H9 (cell line): Measurements from ENCODE around the gene STX2. TPM values are rescaled to one million over a fixed set of nuclear protein-coding genes. Genes with fewer than 3 reads are reported as not detected.

Source experiments
- DNase-seq: peaks from one replicate; pipeline ENCODE4 v3.0.0-alpha.2; 2017
- H2AFZ ChIP-seq: one replicate; pipeline ENCODE4 v1.6.1; 2013; ENCODE audit warnings: mild to moderate bottlenecking, low read length, control low read depth, moderate library complexity
- H2AK5ac ChIP-seq: 2 replicates; pipeline ENCODE4 v1.6.1; 2013; ENCODE audit warnings: low read length, control low read depth, mixed read lengths; ENCODE audit not compliant: insufficient read length
- H2BK120ac ChIP-seq: one replicate; pipeline ENCODE4 v1.6.1; 2013; ENCODE audit warnings: low read depth, mild to moderate bottlenecking, low read length, control low read depth, inconsistent platforms; ENCODE audit not compliant: poor library complexity, severe bottlenecking
- H2BK12ac ChIP-seq: 2 replicates; pipeline ENCODE4 v1.6.1; 2013; ENCODE audit warnings: low read length, control low read depth, mixed read lengths, low read depth; ENCODE audit not compliant: insufficient read length
- H2BK15ac ChIP-seq: 2 replicates; pipeline ENCODE4 v1.6.1; 2013; ENCODE audit warnings: low read depth, low read length, control low read depth
- H2BK20ac ChIP-seq: one replicate; pipeline ENCODE4 v1.6.1; 2013; ENCODE audit warnings: low read depth, mild to moderate bottlenecking, low read length, control low read depth, inconsistent platforms; ENCODE audit not compliant: poor library complexity, severe bottlenecking
- H2BK5ac ChIP-seq: 2 replicates; pipeline ENCODE4 v1.6.1; 2013; ENCODE audit warnings: low read length, control low read depth, mixed read lengths; ENCODE audit not compliant: insufficient read length
- H3K14ac ChIP-seq: 2 replicates; pipeline ENCODE4 v1.6.1; 2013; ENCODE audit warnings: low read length, control low read depth; ENCODE audit not compliant: insufficient read depth
- H3K18ac ChIP-seq: 2 replicates; pipeline ENCODE4 v1.6.1; 2013; ENCODE audit warnings: low read depth, mild to moderate bottlenecking, mixed read lengths, low read length, control low read depth; ENCODE audit not compliant: insufficient read length
- H3K23ac ChIP-seq: 2 replicates; pipeline ENCODE4 v1.6.1; 2013; ENCODE audit warnings: low read length, control low read depth, mixed read lengths, low read depth; ENCODE audit not compliant: insufficient read length
- H3K23me2 ChIP-seq: 2 replicates; pipeline ENCODE4 v1.6.1; 2013; ENCODE audit warnings: low read depth, mild to moderate bottlenecking, mixed read lengths, low read length, control low read depth; ENCODE audit not compliant: insufficient read length, poor library complexity, severe bottlenecking
- H3K27ac ChIP-seq: 2 replicates; pipeline ENCODE4 v1.5.1; 2013; ENCODE audit warnings: low read length, control low read depth, mixed read lengths, low read depth; ENCODE audit not compliant: insufficient read length
- H3K27me3 ChIP-seq: 2 replicates; pipeline ENCODE4 v1.6.1; 2013; ENCODE audit warnings: low read length, control low read depth, inconsistent platforms; ENCODE audit not compliant: insufficient read depth
- H3K4ac ChIP-seq: 2 replicates; pipeline ENCODE4 v1.6.1; 2013; ENCODE audit warnings: low read depth, mild to moderate bottlenecking, control low read depth, inconsistent platforms, low read length, moderate library complexity
- H3K4me1 ChIP-seq: 2 replicates; pipeline ENCODE4 v1.6.1; 2013; ENCODE audit warnings: low read length, control low read depth, inconsistent platforms; ENCODE audit not compliant: insufficient read depth
- H3K4me2 ChIP-seq: 2 replicates; pipeline ENCODE4 v1.6.1; 2013; ENCODE audit warnings: low read length, control low read depth, mixed read lengths; ENCODE audit not compliant: insufficient read length, insufficient read depth
- H3K56ac ChIP-seq: 2 replicates; pipeline ENCODE4 v1.6.1; 2013; ENCODE audit warnings: low read depth, mild to moderate bottlenecking, mixed read lengths, low read length, control low read depth; ENCODE audit not compliant: insufficient read length
- H3K79me1 ChIP-seq: 2 replicates; pipeline ENCODE4 v1.6.1; 2013; ENCODE audit warnings: low read depth, mild to moderate bottlenecking, moderate library complexity, low read length, control low read depth, inconsistent platforms; ENCODE audit not compliant: insufficient read depth, poor library complexity, severe bottlenecking
- H3K79me2 ChIP-seq: 2 replicates; pipeline ENCODE4 v1.6.1; 2013; ENCODE audit warnings: low read length, control low read depth, inconsistent platforms; ENCODE audit not compliant: insufficient read depth
- H3K9ac ChIP-seq: 2 replicates; pipeline ENCODE4 v1.6.1; 2013; ENCODE audit warnings: low read length, control low read depth, mixed read lengths; ENCODE audit not compliant: insufficient read length; ENCODE audit errors: extremely low read depth
- H3K9me3 ChIP-seq: one replicate; pipeline ENCODE4 v1.6.1; 2013; ENCODE audit warnings: low read depth, low read length, inconsistent platforms; ENCODE audit not compliant: control insufficient read depth
- H3T11ph ChIP-seq: one replicate; pipeline ENCODE4 v1.6.1; 2013; ENCODE audit warnings: mild to moderate bottlenecking, low read length, control low read depth, inconsistent platforms
- H4K20me1 ChIP-seq: one replicate; pipeline ENCODE4 v1.6.1; 2013; ENCODE audit not compliant: control insufficient read depth, insufficient read length, insufficient read depth
- H4K5ac ChIP-seq: 2 replicates; pipeline ENCODE4 v1.6.1; 2013; ENCODE audit warnings: low read depth, mild to moderate bottlenecking, mixed read lengths, low read length, control low read depth; ENCODE audit not compliant: insufficient read length
- H4K8ac ChIP-seq: replicated peaks from 2 replicates; pipeline ENCODE4 v1.6.1; 2013; ENCODE audit warnings: low read length, control low read depth, mixed read lengths, low read depth; ENCODE audit not compliant: insufficient read length
- H4K91ac ChIP-seq: 2 replicates; pipeline ENCODE4 v1.6.1; 2013; ENCODE audit warnings: low read depth, mild to moderate bottlenecking, moderate library complexity, mixed read lengths, low read length, control low read depth; ENCODE audit not compliant: insufficient read length
- H3K27ac Mint-ChIP-seq, 3 experiments: 2 replicates in 2 of 3; 3 replicates in 1 of 3; pipeline ENCODE4 v1.8.0; 2020 to 2021; ENCODE audit warnings: mixed read lengths in 3 of 3, mild to moderate bottlenecking in 1 of 3, moderate library complexity in 1 of 3
- H3K27me3 Mint-ChIP-seq: 2 replicates; pipeline ENCODE4 v1.8.0; 2021; ENCODE audit warnings: low read depth, mild to moderate bottlenecking, moderate library complexity, mixed read lengths
- H3K36me3 Mint-ChIP-seq, 3 experiments: 2 replicates in 2 of 3; 3 replicates in 1 of 3; pipeline ENCODE4 v1.8.0; 2020 to 2021; ENCODE audit warnings: low read depth in 3 of 3, mixed read lengths in 3 of 3; ENCODE audit not compliant: insufficient read depth in 1 of 3
- H3K4me1 Mint-ChIP-seq, 2 experiments: 2 replicates each; pipeline ENCODE4 v1.8.0; 2020; ENCODE audit warnings: mixed read lengths in 2 of 2
- H3K4me3 Mint-ChIP-seq, 2 experiments: 2 replicates in 1 of 2; 3 replicates in 1 of 2; pipeline ENCODE4 v1.8.0; 2020 to 2021; ENCODE audit warnings: mild to moderate bottlenecking in 2 of 2, mixed read lengths in 2 of 2, moderate library complexity in 1 of 2
- H3K9me3 Mint-ChIP-seq, 2 experiments: 2 replicates in 1 of 2; 3 replicates in 1 of 2; pipeline ENCODE4 v1.8.0; 2020; ENCODE audit warnings: mild to moderate bottlenecking in 2 of 2, mixed read lengths in 2 of 2, moderate library complexity in 1 of 2
- WGBS: extraction: QIAGEN DNeasy Blood & Tissue Kit; methylation state at CpG from one replicate; pipeline ENCODE4 v1.1.7; 2013; ENCODE audit warnings: missing lambda C conversion rate, low lambda C conversion rate, mixed read lengths; ENCODE audit not compliant: insufficient read length; ENCODE audit errors: extremely low coverage; 5-methylcytosine and 5-hydroxymethylcytosine counted together
- total RNA-seq: library from RNA; stranded (reverse); gene quantifications from 2 replicates; pipeline ENCODE4 v1.2.1, GENCODE V29; 2021
- TF ChIP-seq, protein P1 (sequence below): fragments of 200-600 bp; sonication (generic); conservative IDR thresholded peaks from 3 replicates; pipeline ENCODE4 v1.8.0; 2021; ENCODE audit warnings: antibody characterized with exemption, mild to moderate bottlenecking

STX2 gene
- total RNA-seq, 1 experiment from 2014 or later: 19.4 TPM

DNA sequence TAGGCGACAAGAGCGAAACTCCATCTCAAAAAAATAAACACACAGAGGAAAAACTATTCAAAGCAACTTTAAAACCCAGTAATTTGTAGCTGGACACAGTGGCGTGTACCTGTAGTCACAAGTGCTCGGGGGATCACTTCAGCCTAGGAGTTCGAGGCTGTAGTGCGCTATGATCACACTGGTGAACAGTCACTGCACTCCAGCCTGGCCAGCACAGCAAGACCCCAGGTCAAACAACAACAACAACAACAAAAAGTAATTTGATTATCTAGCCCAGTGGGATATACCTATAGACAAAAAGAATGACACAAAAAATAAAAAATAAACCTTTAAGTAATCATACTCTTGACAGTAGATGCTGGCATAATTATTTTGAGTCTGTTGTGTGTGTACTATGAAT, 29.3 kb downstream of the STX2 start:
- H3K36me3 Mint-ChIP-seq: peaks cover 28 to 63% (median 56%) of the 10 kb centered on the region in 3 experiments
- Histone ChIP-seq H3K23ac (no peak overlapping the region), H4K5ac (no peak overlapping the region), H3K4ac (no peak overlapping the region), H2BK15ac (no peak overlapping the region), H2BK120ac (no peak overlapping the region), H3K9ac (no peak overlapping the region), H2AK5ac (no peak overlapping the region), H3K56ac (no peak overlapping the region), H3K4me2 (no peak overlapping the region), H3K9me3 (no peaks in the 10 kb centered on the region), H3T11ph (no peak overlapping the region), H3K27me3 (no peaks in the 10 kb centered on the region), H3K27ac (no peak overlapping the region), H4K20me1 (no peaks in the 10 kb centered on the region), H2BK12ac (no peak overlapping the region), H3K23me2 (no peaks in the 10 kb centered on the region), H3K79me2 (no peaks in the 10 kb centered on the region), H4K8ac (no peak overlapping the region), H4K91ac (no peak overlapping the region), H3K79me1 (no peaks in the 10 kb centered on the region), H3K4me1 (peaks cover 3% of the 10 kb centered on the region; the same call in 1 of the 2 replicates), H3K18ac (no peak overlapping the region), H2AFZ (no peak overlapping the region), H2BK5ac (no peak overlapping the region), H3K14ac (no peak overlapping the region), H2BK20ac (no peak overlapping the region)
- no peak for DNase-seq
- no peak overlapping the region for H3K4me3 Mint-ChIP-seq
- peaks cover 20 to 29% of the 10 kb centered on the region in 2 experiments for H3K4me1 Mint-ChIP-seq
- WGBS: no CpG with 5 or more reads among the region's 6 CpGs
- no peaks in the 10 kb centered on the region for H3K27me3 Mint-ChIP-seq
- no peaks in the 10 kb centered on the region for H3K9me3 Mint-ChIP-seq
- no peak overlapping the region for H3K27ac Mint-ChIP-seq
- TF ChIP-seq, protein P1, sequence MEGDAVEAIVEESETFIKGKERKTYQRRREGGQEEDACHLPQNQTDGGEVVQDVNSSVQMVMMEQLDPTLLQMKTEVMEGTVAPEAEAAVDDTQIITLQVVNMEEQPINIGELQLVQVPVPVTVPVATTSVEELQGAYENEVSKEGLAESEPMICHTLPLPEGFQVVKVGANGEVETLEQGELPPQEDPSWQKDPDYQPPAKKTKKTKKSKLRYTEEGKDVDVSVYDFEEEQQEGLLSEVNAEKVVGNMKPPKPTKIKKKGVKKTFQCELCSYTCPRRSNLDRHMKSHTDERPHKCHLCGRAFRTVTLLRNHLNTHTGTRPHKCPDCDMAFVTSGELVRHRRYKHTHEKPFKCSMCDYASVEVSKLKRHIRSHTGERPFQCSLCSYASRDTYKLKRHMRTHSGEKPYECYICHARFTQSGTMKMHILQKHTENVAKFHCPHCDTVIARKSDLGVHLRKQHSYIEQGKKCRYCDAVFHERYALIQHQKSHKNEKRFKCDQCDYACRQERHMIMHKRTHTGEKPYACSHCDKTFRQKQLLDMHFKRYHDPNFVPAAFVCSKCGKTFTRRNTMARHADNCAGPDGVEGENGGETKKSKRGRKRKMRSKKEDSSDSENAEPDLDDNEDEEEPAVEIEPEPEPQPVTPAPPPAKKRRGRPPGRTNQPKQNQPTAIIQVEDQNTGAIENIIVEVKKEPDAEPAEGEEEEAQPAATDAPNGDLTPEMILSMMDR: no peak
